ENCODE measurements around the gene DRD3.

GRCh38 chr3:114144909-114145688 lies 33.8 kb downstream of the DRD3 start:
- TF ChIP-seq EZH2 (IDR thresholded peaks at IDR 0.05; ENCODE audit: borderline replicate concordance, low read length), result no peak
- TF ChIP-seq, protein P1, sequence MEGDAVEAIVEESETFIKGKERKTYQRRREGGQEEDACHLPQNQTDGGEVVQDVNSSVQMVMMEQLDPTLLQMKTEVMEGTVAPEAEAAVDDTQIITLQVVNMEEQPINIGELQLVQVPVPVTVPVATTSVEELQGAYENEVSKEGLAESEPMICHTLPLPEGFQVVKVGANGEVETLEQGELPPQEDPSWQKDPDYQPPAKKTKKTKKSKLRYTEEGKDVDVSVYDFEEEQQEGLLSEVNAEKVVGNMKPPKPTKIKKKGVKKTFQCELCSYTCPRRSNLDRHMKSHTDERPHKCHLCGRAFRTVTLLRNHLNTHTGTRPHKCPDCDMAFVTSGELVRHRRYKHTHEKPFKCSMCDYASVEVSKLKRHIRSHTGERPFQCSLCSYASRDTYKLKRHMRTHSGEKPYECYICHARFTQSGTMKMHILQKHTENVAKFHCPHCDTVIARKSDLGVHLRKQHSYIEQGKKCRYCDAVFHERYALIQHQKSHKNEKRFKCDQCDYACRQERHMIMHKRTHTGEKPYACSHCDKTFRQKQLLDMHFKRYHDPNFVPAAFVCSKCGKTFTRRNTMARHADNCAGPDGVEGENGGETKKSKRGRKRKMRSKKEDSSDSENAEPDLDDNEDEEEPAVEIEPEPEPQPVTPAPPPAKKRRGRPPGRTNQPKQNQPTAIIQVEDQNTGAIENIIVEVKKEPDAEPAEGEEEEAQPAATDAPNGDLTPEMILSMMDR (conservative IDR thresholded peaks at IDR 0.05 in 1 of 2, IDR thresholded peaks at IDR 0.05 in 1 of 2; ENCODE audit: extremely low read depth in 1 of 2, insufficient read depth in 1 of 2, low read depth in 1 of 2, low read length in 2 of 2), result no peak
